ENCODE measurements around the gene JUND.
A peak's percentile ranks its signal among the peaks of the same experiment; 100 is the strongest.

JUND gene

GRCh38 chr19:18289471-18290301 lies 8.3 kb upstream of the JUND start:
- DNase-seq (ENCODE audit: low spot score) = no peak

GRCh38 chr19:18287836-18288772 lies 6.7 kb upstream of the JUND start:
- no peak for DNase-seq (ENCODE audit: low spot score)

GRCh38 chr19:18286973-18287635 lies 5.7 kb upstream of the JUND start:
- DNase-seq (ENCODE audit: low spot score) = no peak

GRCh38 chr19:18284712-18285360 lies 3.4 kb upstream of the JUND start:
- DNase-seq (ENCODE audit: low spot score) = no peak

GRCh38 chr19:18283338-18283737 lies 1.9 kb upstream of the JUND start:
- no peak for DNase-seq (ENCODE audit: low spot score)

GRCh38 chr19:18282788-18283141 lies 1.3 kb upstream of the JUND start:
- DNase-seq (ENCODE audit: low spot score) = no peak

GRCh38 chr19:18282021-18282787 lies 782 bp upstream of the JUND start:
- DNase-seq (ENCODE audit: low spot score) = no peak

- peak; percentile 83 for DNase-seq (ENCODE audit: low spot score)
Measured at GRCh38 chr19:18280247-18281081, 958 bp downstream of the JUND start.

GRCh38 chr19:18279516-18280246 lies 1.7 kb downstream of the JUND start:
- peak; percentile 98 for DNase-seq (ENCODE audit: low spot score)

GRCh38 chr19:18279266-18279515 lies 2.2 kb downstream of the JUND start:
- no peak for DNase-seq (ENCODE audit: low spot score)

GRCh38 chr19:18278521-18279265 lies 2.7 kb downstream of the JUND start:
- DNase-seq (ENCODE audit: low spot score) = no peak

- peak; percentile 71 for DNase-seq (ENCODE audit: low spot score)
Measured at GRCh38 chr19:18274781-18275356, 6.6 kb downstream of the JUND start.

GRCh38 chr19:18274219-18274780 lies 7.1 kb downstream of the JUND start, which contains the start of gene IQCN:
TSS of gene IQCN (minus strand) at chr19:18274452. CDS start at chr19:18269478, 4,974 bp downstream.
- no peak for DNase-seq (ENCODE audit: low spot score)

GRCh38 chr19:18273561-18274218 lies 7.7 kb downstream of the JUND start:
- DNase-seq (ENCODE audit: low spot score) = no peak

- DNase-seq (ENCODE audit: low spot score) = no peak
Measured at GRCh38 chr19:18271433-18271841, 10.0 kb downstream of the JUND start.

GRCh38 chr19:18270326-18270725 lies 11.1 kb downstream of the JUND start:
- DNase-seq (ENCODE audit: low spot score) = no peak

- no peak for DNase-seq (ENCODE audit: low spot score)
Measured at GRCh38 chr19:18269070-18269723, 12.2 kb downstream of the JUND start.

Data from putamen (tissue), 1 donor.